Measurements from ENCODE around the gene TRIP11. TPM values are rescaled to one million over a fixed set of nuclear protein-coding genes. Genes with fewer than 3 reads are reported as not detected.

The TRIP11 gene
- total and polyA plus RNA-seq, 4 donors, result 4.3 to 28.4 (median 16.6) TPM

GRCh38 chr14:91961297-91962220 is 78.3 kb downstream of the TRIP11 start:
- H3K27ac ChIP-seq (ENCODE audit: low read depth in 1 of 2, low read length in 2 of 2), result no peak overlapping the region
- WGBS, result 71% methylated on average over 13 of the region's 14 CpGs
- H3K4me1 ChIP-seq (ENCODE audit: control insufficient read depth in 4 of 4, insufficient read depth in 4 of 4, low read length in 3 of 4), result peaks cover 0 to 11% (median 7%) of the 10 kb centered on the region in 4 donors
- H3K9me3 ChIP-seq (ENCODE audit: control insufficient read depth in 4 of 4, low read length in 3 of 4), result no peaks in the 10 kb centered on the region
- no peak for DNase-seq (ENCODE audit: low spot score)
- H3K36me3 ChIP-seq (ENCODE audit: control insufficient read depth in 4 of 4, insufficient read depth in 3 of 4, low read depth in 1 of 4, low read length in 3 of 4), result no peaks in the 10 kb centered on the region
- no peaks in the 10 kb centered on the region for H3K27me3 ChIP-seq (ENCODE audit: control insufficient read depth in 4 of 4, insufficient read depth in 4 of 4, low read length in 3 of 4)
- TF ChIP-seq ZBTB33 (IDR thresholded peaks at IDR 0.05), result no peak
- TF ChIP-seq TAF1 (conservative IDR thresholded peaks at IDR 0.05), result no peak
- no peak for TF ChIP-seq SP1 (IDR thresholded peaks at IDR 0.05)
- no peak for TF ChIP-seq HNF4G (IDR thresholded peaks at IDR 0.05)
- TF ChIP-seq MAX (IDR thresholded peaks at IDR 0.05), result no peak
- TF ChIP-seq CTCF (IDR thresholded peaks at IDR 0.05; ENCODE audit: low read depth, low read length, missing input control), result no peak
- no peak for TF ChIP-seq NR2F2 (IDR thresholded peaks at IDR 0.05)
- TF ChIP-seq GABPA (IDR thresholded peaks at IDR 0.05 in 1 of 2, conservative IDR thresholded peaks at IDR 0.05 in 1 of 2), result no peak
- TF ChIP-seq YY1 (IDR thresholded peaks at IDR 0.05), result no peak
- no peak for TF ChIP-seq FOXA2 (IDR thresholded peaks at IDR 0.05)
- no peak for TF ChIP-seq ATF3 (IDR thresholded peaks at IDR 0.05)
- no peak for TF ChIP-seq HNF4A (conservative IDR thresholded peaks at IDR 0.05)
- H3K4me3 ChIP-seq (ENCODE audit: low read depth in 1 of 3, low read length in 3 of 3), result no peak overlapping the region
- H3K9ac ChIP-seq (ENCODE audit: low read depth in 1 of 2, low read length in 2 of 2), result no peak overlapping the region

- TF ChIP-seq SP1 (IDR thresholded peaks at IDR 0.05) (peak; percentile 36), HNF4G (IDR thresholded peaks at IDR 0.05) (peak; percentile 63), HNF4A (conservative IDR thresholded peaks at IDR 0.05) (peak; percentile 70 to 89), EGR1 (IDR thresholded peaks at IDR 0.05; ENCODE audit: low read depth in 2 of 2) (no peak), RXRA (IDR thresholded peaks at IDR 0.05) (peak; percentile 66 to 82)
- Histone ChIP-seq H3K27ac (ENCODE audit: low read depth in 1 of 2, low read length in 2 of 2) (no peak overlapping the region), H3K9me3 (ENCODE audit: control insufficient read depth in 4 of 4, low read length in 3 of 4) (no peaks in the 10 kb centered on the region), H3K36me3 (ENCODE audit: control insufficient read depth in 4 of 4, insufficient read depth in 3 of 4, low read depth in 1 of 4, low read length in 3 of 4) (no peaks in the 10 kb centered on the region), H3K4me1 (ENCODE audit: control insufficient read depth in 4 of 4, insufficient read depth in 4 of 4, low read length in 3 of 4) (peaks cover 0 to 11% (median 7%) of the 10 kb centered on the region in 4 donors), H3K4me3 (ENCODE audit: low read depth in 1 of 3, low read length in 3 of 3) (no peak overlapping the region), H3K9ac (ENCODE audit: low read depth in 1 of 2, low read length in 2 of 2) (no peak overlapping the region), H3K27me3 (ENCODE audit: control insufficient read depth in 4 of 4, insufficient read depth in 4 of 4, low read length in 3 of 4) (no peaks in the 10 kb centered on the region)
- DNase-seq (ENCODE audit: low spot score), result peak; percentile 60
- 59% methylated on average over 9 of the region's 9 CpGs for WGBS
Measured at GRCh38 chr14:91957876-91958313, 82.0 kb downstream of the TRIP11 start.

All from liver (tissue), 9 donors.